Breast epithelium (tissue), 3 donors: ENCODE data around the gene RMND5A.

Experiments used
- POLR2A ChIP-seq: fragments of 450-650 bp; IDR thresholded peaks from one replicate; pipeline ENCODE4 v1.6.1; 2016; ENCODE audit warnings: antibody characterized with exemption, mild to moderate bottlenecking, moderate library complexity
- POLR2AphosphoS5 ChIP-seq, 3 donors: sonication (generic); formaldehyde crosslinking; IDR thresholded peaks; one replicate each; pipeline ENCODE4 v1.6.1; 2017; ENCODE audit warnings: antibody characterized with exemption in 3 of 3
- TF ChIP-seq, protein P1 (sequence below), 3 donors: fragments of 450-650 bp; IDR thresholded peaks; one replicate each; pipeline ENCODE4 v1.5.1; 2016 to 2017; ENCODE audit warnings: antibody characterized with exemption in 3 of 3, mild to moderate bottlenecking in 3 of 3, moderate library complexity in 3 of 3

DNA sequence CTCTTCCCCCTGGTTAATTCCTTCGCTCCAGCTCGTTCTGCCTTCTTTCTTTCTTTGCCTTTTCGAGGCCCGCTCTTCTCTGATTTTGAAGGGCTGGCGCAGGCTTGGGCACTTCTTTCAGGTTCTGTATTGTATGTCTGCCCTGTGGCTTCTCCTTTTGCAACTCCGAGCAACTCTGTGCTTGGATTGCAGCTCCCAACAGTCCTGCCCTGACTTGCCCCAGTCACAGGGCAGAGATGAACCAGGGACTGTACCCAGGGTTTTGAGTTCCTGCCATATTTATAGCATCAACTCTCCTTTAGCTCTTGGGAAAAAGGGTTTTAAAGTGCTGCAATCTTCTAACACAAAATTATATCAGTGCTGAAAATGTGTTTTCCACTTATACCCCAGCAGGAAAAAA is 101.8 kb downstream of the RMND5A start:
- TF ChIP-seq, protein P1, sequence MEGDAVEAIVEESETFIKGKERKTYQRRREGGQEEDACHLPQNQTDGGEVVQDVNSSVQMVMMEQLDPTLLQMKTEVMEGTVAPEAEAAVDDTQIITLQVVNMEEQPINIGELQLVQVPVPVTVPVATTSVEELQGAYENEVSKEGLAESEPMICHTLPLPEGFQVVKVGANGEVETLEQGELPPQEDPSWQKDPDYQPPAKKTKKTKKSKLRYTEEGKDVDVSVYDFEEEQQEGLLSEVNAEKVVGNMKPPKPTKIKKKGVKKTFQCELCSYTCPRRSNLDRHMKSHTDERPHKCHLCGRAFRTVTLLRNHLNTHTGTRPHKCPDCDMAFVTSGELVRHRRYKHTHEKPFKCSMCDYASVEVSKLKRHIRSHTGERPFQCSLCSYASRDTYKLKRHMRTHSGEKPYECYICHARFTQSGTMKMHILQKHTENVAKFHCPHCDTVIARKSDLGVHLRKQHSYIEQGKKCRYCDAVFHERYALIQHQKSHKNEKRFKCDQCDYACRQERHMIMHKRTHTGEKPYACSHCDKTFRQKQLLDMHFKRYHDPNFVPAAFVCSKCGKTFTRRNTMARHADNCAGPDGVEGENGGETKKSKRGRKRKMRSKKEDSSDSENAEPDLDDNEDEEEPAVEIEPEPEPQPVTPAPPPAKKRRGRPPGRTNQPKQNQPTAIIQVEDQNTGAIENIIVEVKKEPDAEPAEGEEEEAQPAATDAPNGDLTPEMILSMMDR (IDR thresholded peaks at IDR 0.05) = no peak
- TF ChIP-seq POLR2A (no peak), POLR2AphosphoS5 (IDR thresholded peaks at IDR 0.05) (no peak)
